ENCODE data around the gene GSG1L.

GSG1L gene

GRCh38 chr16:27838536-27839175, 224.9 kb downstream of the GSG1L start:
- DNase-seq (ENCODE audit: insufficient read length, low spot score) (no peak), FAIRE-seq (no peak)
- TF ChIP-seq PAX5 (IDR thresholded peaks at IDR 0.05; ENCODE audit: insufficient read depth, low read length, severe bottlenecking) (no peak), POLR2AphosphoS5 (IDR thresholded peaks at IDR 0.05; ENCODE audit: low read depth, low read length) (no peak)

DNA sequence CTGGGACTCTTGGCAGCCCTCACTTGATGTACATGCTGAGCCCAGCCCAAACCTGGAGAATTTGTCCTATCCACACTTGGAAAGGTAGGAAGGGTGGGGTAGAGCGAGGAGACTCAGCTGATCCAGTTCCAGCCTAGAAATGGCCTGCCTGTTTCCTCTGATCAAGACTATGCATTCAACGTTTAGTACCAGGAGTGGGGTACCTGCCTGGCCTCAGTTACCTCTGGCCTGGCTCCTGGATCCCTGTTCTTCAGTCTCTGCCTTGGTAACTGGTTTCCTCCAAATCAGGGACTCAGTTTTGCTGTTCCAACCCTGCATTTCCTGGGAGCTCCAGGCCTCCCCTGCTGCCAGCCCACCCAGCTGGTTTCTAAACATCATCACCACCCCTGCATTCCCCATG, 233.5 kb downstream of the GSG1L start:
- FAIRE-seq (no peak), DNase-seq (ENCODE audit: insufficient read length, low spot score) (no peak)
- TF ChIP-seq SPI1 (IDR thresholded peaks at IDR 0.05; ENCODE audit: low read depth, low read length) (no peak), POLR2A (IDR thresholded peaks at IDR 0.05; ENCODE audit: low read depth, low read length) (no peak), PAX5 (IDR thresholded peaks at IDR 0.05; ENCODE audit: insufficient read depth, low read length, severe bottlenecking) (no peak), TAF1 (IDR thresholded peaks at IDR 0.05; ENCODE audit: low read depth, low read length) (no peak), POLR2AphosphoS5 (IDR thresholded peaks at IDR 0.05; ENCODE audit: low read depth, low read length) (no peak), POU2F2 (IDR thresholded peaks at IDR 0.05; ENCODE audit: low read depth, low read length) (no peak)

DNA sequence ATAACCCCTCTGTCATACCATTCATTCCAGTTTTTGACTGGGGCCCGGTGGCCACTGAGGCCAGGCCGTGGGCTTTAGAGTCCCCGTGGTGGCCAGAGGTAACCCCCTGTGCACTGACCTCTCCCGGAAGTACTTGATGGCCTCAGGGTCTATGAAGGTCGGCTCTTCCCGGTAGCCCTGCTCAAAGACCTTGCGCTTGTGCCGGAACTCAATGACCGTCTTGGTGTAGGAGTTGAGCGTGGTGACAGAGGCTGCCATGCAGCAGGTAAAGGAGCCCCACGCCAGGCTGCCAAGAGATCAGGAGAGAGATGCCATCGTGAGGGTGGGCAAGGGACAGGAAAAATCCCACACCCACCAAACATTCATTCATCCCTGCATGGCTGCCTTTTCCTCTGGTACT, 234.8 kb downstream of the GSG1L start:
- FAIRE-seq (no peak), DNase-seq (ENCODE audit: insufficient read length, low spot score) (no peak)
- TF ChIP-seq POU2F2 (IDR thresholded peaks at IDR 0.05; ENCODE audit: low read depth, low read length), result no peak

DNA sequence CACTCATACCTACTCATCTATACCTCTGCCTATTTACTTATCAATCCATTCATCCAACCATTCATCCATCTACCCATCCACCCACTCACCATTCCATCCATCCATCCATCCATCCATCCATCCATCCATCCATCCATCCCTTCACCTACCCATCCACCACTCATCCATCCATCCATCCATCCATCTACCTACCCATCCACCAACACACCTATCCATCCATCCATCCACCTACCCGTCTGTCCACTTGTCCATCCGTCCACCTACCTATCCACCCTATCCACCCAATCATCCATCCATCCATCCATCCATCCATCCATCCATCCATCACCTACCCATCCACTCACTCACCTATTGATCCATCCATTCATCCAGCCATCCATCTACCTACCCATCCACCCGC, 235.7 kb downstream of the GSG1L start:
- DNase-seq (ENCODE audit: insufficient read length, low spot score) (no peak), FAIRE-seq (no peak)
- TF ChIP-seq POU2F2 (IDR thresholded peaks at IDR 0.05; ENCODE audit: low read depth, low read length) (no peak), POLR2A (IDR thresholded peaks at IDR 0.05; ENCODE audit: low read depth, low read length) (no peak), TAF1 (IDR thresholded peaks at IDR 0.05; ENCODE audit: low read depth, low read length) (no peak)

DNA sequence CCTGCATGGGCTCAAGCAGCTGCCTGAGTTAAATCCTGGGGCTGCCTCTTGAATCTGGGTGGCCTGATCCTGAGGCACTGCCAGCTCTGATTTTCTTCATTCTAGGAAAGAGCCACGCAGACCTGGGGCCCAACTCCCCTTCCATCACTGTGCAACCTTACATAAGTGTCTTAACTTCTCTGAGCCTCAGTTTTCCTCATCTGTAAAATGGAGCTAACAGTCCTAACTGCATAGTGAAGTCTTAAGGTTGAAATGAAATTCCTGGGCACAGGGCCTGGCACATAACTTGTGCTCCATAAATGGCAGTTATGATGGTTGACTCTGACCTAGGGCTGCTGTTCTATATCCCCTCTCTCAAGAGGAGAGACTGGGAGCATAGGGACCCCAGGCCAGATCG, 236.6 kb downstream of the GSG1L start:
- DNase-seq (ENCODE audit: insufficient read length, low spot score), result no peak
- no peak for FAIRE-seq
- TF ChIP-seq SPI1 (IDR thresholded peaks at IDR 0.05; ENCODE audit: low read depth, low read length), result no peak

DNA sequence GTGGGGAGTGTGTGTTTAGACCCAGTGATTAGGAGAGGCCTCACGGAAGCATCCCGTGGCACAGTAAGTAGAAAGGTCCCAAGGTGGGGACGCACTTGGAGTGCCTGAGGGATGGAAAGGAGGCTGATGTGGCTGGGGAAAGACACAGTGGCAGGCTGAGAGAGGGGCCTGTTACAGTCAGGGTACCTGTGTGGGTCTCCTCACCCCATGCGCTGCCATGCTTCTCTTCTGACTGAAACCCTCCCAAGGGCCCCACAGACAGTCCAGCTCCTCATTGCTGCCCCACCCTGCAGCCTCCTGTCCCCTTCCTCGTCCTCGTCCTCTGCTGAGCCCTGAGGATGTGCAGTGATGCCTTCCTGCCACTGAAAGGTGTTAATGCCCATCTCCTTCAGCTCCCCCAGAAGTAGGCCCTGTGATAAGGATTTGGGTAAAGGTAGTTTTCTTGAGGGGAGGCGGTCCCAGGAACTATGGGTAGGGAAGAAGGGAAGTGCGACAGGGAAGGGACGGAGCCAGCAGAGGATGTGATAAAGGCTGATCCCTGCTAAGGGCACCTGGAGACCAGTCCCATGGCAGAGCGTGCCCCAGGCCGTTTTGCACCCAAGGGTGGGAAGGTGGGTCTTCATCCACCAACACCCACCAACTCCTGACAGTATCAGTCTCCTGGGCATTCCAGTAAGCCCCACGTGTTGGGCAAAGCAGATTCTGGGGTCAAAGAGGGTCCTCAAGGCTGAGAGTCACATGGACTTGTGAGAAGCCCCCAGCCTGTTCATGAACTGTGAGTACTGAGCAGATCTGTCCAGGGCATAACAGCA, 237.2 kb downstream of the GSG1L start:
- DNase-seq (ENCODE audit: insufficient read length, low spot score) (no peak), FAIRE-seq (no peak)
- TF ChIP-seq SPI1 (IDR thresholded peaks at IDR 0.05; ENCODE audit: low read depth, low read length) (no peak), POLR2AphosphoS5 (IDR thresholded peaks at IDR 0.05; ENCODE audit: low read depth, low read length) (no peak), POLR2A (IDR thresholded peaks at IDR 0.05; ENCODE audit: low read depth, low read length) (no peak), POU2F2 (IDR thresholded peaks at IDR 0.05; ENCODE audit: low read depth, low read length) (no peak), TAF1 (IDR thresholded peaks at IDR 0.05; ENCODE audit: low read depth, low read length) (no peak), PAX5 (IDR thresholded peaks at IDR 0.05; ENCODE audit: insufficient read depth, low read length, severe bottlenecking) (no peak)

- FAIRE-seq, result no peak
- no peak for DNase-seq (ENCODE audit: insufficient read length, low spot score)
- TF ChIP-seq TAF1 (IDR thresholded peaks at IDR 0.05; ENCODE audit: low read depth, low read length) (no peak), POLR2A (IDR thresholded peaks at IDR 0.05; ENCODE audit: low read depth, low read length) (no peak), POU2F2 (IDR thresholded peaks at IDR 0.05; ENCODE audit: low read depth, low read length) (no peak), SPI1 (IDR thresholded peaks at IDR 0.05; ENCODE audit: low read depth, low read length) (no peak), POLR2AphosphoS5 (IDR thresholded peaks at IDR 0.05; ENCODE audit: low read depth, low read length) (no peak), PAX5 (IDR thresholded peaks at IDR 0.05; ENCODE audit: insufficient read depth, low read length, severe bottlenecking) (no peak)
Observed at GRCh38 chr16:27824786-27825185, 238.7 kb downstream of the GSG1L start.

GRCh38 chr16:27824006-27824405, 239.5 kb downstream of the GSG1L start:
- TF ChIP-seq PAX5 (IDR thresholded peaks at IDR 0.05; ENCODE audit: insufficient read depth, low read length, severe bottlenecking) (no peak), POU2F2 (IDR thresholded peaks at IDR 0.05; ENCODE audit: low read depth, low read length) (no peak), SPI1 (IDR thresholded peaks at IDR 0.05; ENCODE audit: low read depth, low read length) (no peak), POLR2A (IDR thresholded peaks at IDR 0.05; ENCODE audit: low read depth, low read length) (no peak), POLR2AphosphoS5 (IDR thresholded peaks at IDR 0.05; ENCODE audit: low read depth, low read length) (no peak), TAF1 (IDR thresholded peaks at IDR 0.05; ENCODE audit: low read depth, low read length) (no peak)
- FAIRE-seq (no peak), DNase-seq (ENCODE audit: insufficient read length, low spot score) (no peak)

- no peak for TF ChIP-seq SPI1 (IDR thresholded peaks at IDR 0.05; ENCODE audit: low read depth, low read length)
- no peak for TF ChIP-seq POLR2AphosphoS5 (IDR thresholded peaks at IDR 0.05; ENCODE audit: low read depth, low read length)
- no peak for TF ChIP-seq POLR2A (IDR thresholded peaks at IDR 0.05; ENCODE audit: low read depth, low read length)
- no peak for TF ChIP-seq TAF1 (IDR thresholded peaks at IDR 0.05; ENCODE audit: low read depth, low read length)
- no peak for TF ChIP-seq POU2F2 (IDR thresholded peaks at IDR 0.05; ENCODE audit: low read depth, low read length)
- TF ChIP-seq PAX5 (IDR thresholded peaks at IDR 0.05; ENCODE audit: insufficient read depth, low read length, severe bottlenecking), result no peak
- no peak for DNase-seq (ENCODE audit: insufficient read length, low spot score)
- no peak for FAIRE-seq
Observed at GRCh38 chr16:27823421-27823820, 240.1 kb downstream of the GSG1L start.

DNA sequence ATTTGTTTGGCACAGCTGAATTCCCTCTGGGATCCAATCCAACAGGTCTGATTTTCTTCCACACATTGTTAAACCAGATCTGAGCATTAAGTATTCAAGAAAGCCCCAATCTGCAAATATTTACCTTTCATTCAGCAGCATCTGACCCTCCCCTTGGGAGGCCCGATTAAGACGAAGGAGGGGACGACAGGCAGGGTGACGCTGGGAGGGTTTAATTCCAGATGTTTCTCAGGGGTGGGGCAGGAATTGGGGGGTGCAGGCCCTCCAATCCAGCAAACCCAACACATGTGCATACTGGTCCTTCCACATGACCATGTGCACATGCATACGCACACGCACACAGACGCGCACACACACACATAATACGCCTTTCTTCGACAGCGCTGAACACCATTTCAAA, 240.5 kb downstream of the GSG1L start:
- no peak for FAIRE-seq
- DNase-seq (ENCODE audit: insufficient read length, low spot score), result no peak

More for the DNA sequence above, 240.5 kb downstream of the GSG1L start:
- TF ChIP-seq POLR2A (IDR thresholded peaks at IDR 0.05; ENCODE audit: low read depth, low read length), result no peak
- TF ChIP-seq SPI1 (IDR thresholded peaks at IDR 0.05; ENCODE audit: low read depth, low read length), result no peak
- no peak for TF ChIP-seq POLR2AphosphoS5 (IDR thresholded peaks at IDR 0.05; ENCODE audit: low read depth, low read length)
- TF ChIP-seq PAX5 (IDR thresholded peaks at IDR 0.05; ENCODE audit: insufficient read depth, low read length, severe bottlenecking), result no peak
- TF ChIP-seq TAF1 (IDR thresholded peaks at IDR 0.05; ENCODE audit: low read depth, low read length), result no peak
- no peak for TF ChIP-seq POU2F2 (IDR thresholded peaks at IDR 0.05; ENCODE audit: low read depth, low read length)
